Transverse colon (tissue), 3 donors: ENCODE measurements around the gene IFNA4.
"Not testable (repeated sequence)": the region's sequence is repeated elsewhere in the genome, so short reads cannot be mapped to it uniquely, and the experiment has no call there.

ENCODE experiments used
- POLR2A ChIP-seq: fragments of 450-650 bp; IDR thresholded peaks from one replicate; pipeline ENCODE4 v1.6.1; 2016; ENCODE audit warnings: antibody characterized with exemption, mild to moderate bottlenecking, moderate library complexity
- TF ChIP-seq, protein P1 (sequence below), 5 experiments: fragments of 200-600 bp in 3 of 5; fragments of 450-650 bp in 2 of 5; sonication (generic) in 3 of 5; IDR thresholded peaks; 1 replicate in 2 of 5; 2 replicates in 3 of 5; pipeline ENCODE4 v1.5.1; 2016 to 2017; ENCODE audit warnings: antibody characterized with exemption in 5 of 5, inconsistent platforms in 3 of 5, mild to moderate bottlenecking in 2 of 5, moderate library complexity in 1 of 5

DNA sequence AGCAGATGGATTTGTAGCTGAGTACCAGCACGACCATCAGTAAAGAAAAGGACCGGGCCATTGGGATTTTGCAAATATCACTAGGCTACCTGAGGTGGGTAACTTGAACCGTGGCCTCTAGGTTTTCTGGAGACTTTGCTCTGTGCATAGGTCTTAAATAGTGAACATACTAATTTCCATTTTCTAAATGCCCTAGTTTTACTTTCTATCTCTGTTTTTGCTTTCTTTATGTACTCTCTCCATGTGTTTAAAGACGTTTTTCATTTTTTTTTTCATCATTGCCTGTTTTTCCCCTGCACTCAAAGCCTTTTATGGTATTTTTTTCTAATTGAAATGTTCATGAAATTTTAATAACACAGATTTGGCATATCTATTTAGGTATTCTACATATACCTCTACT is 14.7 kb upstream of the IFNA4 start, which contains the start of gene IFNA7:
- TF ChIP-seq, protein P1, sequence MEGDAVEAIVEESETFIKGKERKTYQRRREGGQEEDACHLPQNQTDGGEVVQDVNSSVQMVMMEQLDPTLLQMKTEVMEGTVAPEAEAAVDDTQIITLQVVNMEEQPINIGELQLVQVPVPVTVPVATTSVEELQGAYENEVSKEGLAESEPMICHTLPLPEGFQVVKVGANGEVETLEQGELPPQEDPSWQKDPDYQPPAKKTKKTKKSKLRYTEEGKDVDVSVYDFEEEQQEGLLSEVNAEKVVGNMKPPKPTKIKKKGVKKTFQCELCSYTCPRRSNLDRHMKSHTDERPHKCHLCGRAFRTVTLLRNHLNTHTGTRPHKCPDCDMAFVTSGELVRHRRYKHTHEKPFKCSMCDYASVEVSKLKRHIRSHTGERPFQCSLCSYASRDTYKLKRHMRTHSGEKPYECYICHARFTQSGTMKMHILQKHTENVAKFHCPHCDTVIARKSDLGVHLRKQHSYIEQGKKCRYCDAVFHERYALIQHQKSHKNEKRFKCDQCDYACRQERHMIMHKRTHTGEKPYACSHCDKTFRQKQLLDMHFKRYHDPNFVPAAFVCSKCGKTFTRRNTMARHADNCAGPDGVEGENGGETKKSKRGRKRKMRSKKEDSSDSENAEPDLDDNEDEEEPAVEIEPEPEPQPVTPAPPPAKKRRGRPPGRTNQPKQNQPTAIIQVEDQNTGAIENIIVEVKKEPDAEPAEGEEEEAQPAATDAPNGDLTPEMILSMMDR (IDR thresholded peaks at IDR 0.05) = not testable (repeated sequence)
- TF ChIP-seq POLR2A = not testable (repeated sequence)
